Endodermal cell (in vitro differentiated cells): ENCODE results near the gene AHRR. TPM values are rescaled to one million over a fixed set of nuclear protein-coding genes. Genes with fewer than 3 reads are reported as not detected.

Experiments
- DNase-seq: peaks from one replicate; pipeline ENCODE4 v3.0.0-alpha.2; 2017
- H3K27ac ChIP-seq: 2 replicates; pipeline ENCODE4 v1.5.1; 2013; ENCODE audit warnings: mild to moderate bottlenecking, low read depth, low read length, moderate library complexity
- H3K27me3 ChIP-seq: 2 replicates; pipeline ENCODE4 v1.6.1; 2013; ENCODE audit warnings: mild to moderate bottlenecking, low read length, moderate library complexity; ENCODE audit not compliant: insufficient read depth, control insufficient read depth, poor library complexity, severe bottlenecking
- H3K36me3 ChIP-seq: 2 replicates; pipeline ENCODE4 v1.7.0; 2013; ENCODE audit warnings: mild to moderate bottlenecking, low read length, moderate library complexity; ENCODE audit not compliant: control insufficient read depth, insufficient read depth
- H3K4me1 ChIP-seq: one replicate; pipeline ENCODE4 v1.7.0; 2013; ENCODE audit warnings: low read length; ENCODE audit not compliant: control insufficient read depth, insufficient read depth
- H3K4me3 ChIP-seq: 2 replicates; pipeline ENCODE4 v1.5.1; 2013; ENCODE audit warnings: mild to moderate bottlenecking, low read length, moderate library complexity
- H3K9ac ChIP-seq: 2 replicates; pipeline ENCODE4 v1.6.1; 2013; ENCODE audit warnings: mild to moderate bottlenecking, low read length, moderate library complexity; ENCODE audit not compliant: poor library complexity, severe bottlenecking; ENCODE audit errors: extremely low read depth
- H3K9me3 ChIP-seq: 2 replicates; pipeline ENCODE4 v1.6.1; 2013; ENCODE audit warnings: mild to moderate bottlenecking, low read length, moderate library complexity; ENCODE audit not compliant: control insufficient read depth
- H3K27ac Mint-ChIP-seq: 2 replicates; pipeline ENCODE4 v1.8.0; 2020; ENCODE audit warnings: mixed read lengths
- H3K27me3 Mint-ChIP-seq: 2 replicates; pipeline ENCODE4 v1.8.0; 2021; ENCODE audit warnings: mild to moderate bottlenecking, mixed read lengths; ENCODE audit not compliant: insufficient read depth
- H3K36me3 Mint-ChIP-seq: 2 replicates; pipeline ENCODE4 v1.8.0; 2020; ENCODE audit warnings: low read depth, mixed read lengths
- H3K4me1 Mint-ChIP-seq: 2 replicates; pipeline ENCODE4 v1.8.0; 2020; ENCODE audit warnings: mixed read lengths
- H3K4me3 Mint-ChIP-seq: 2 replicates; pipeline ENCODE4 v1.8.0; 2020; ENCODE audit warnings: mild to moderate bottlenecking, moderate library complexity, mixed read lengths
- H3K9me3 Mint-ChIP-seq: 2 replicates; pipeline ENCODE4 v1.8.0; 2020; ENCODE audit warnings: mild to moderate bottlenecking, mixed read lengths
- WGBS, 2 experiments: methylation state at CpG; one replicate each; pipeline versions ENCODE4 v1.1.5 to v1.1.7; 2013; ENCODE audit warnings: missing lambda C conversion rate in 2 of 2, mixed read lengths in 1 of 2; ENCODE audit not compliant: insufficient coverage in 1 of 2, insufficient read length in 1 of 2; 5-methylcytosine and 5-hydroxymethylcytosine counted together
- total RNA-seq, 2 donors: library from RNA; stranded (reverse); fragmentation: NEBNext Ultra II Directional in 1 of 2; extraction: Animal tissue kit (Norgen Biotek cat#: 25700) in 1 of 2; gene quantifications; 2 replicates in 1 of 2; 3 replicates in 1 of 2; pipeline ENCODE4 v1.2.1, GENCODE V29; 2021
- TF ChIP-seq, protein P1 (sequence below): fragments of 200-600 bp; sonication (generic); conservative IDR thresholded peaks from 2 replicates; pipeline ENCODE4 v1.5.0; 2021; ENCODE audit warnings: antibody characterized with exemption, mild to moderate bottlenecking

Gene AHRR
- total RNA-seq, 2 donors from 2014 or later = 1.4 to 2.0 TPM

GRCh38 chr5:434443-435146 is 113.1 kb downstream of the AHRR start:
- Mint-ChIP-seq H3K27me3 (peaks cover 6% of the 10 kb centered on the region), H3K4me1 (peaks cover 2% of the 10 kb centered on the region)
- peak; percentile 27 for DNase-seq

GRCh38 chr5:435156-435790 is 113.8 kb downstream of the AHRR start:
- peaks cover 6% of the 10 kb centered on the region for H3K27me3 Mint-ChIP-seq

More at GRCh38 chr5:434443-435146, 113.1 kb downstream of the AHRR start:
- Histone ChIP-seq H3K27ac (no peak overlapping the region), H3K27me3 (no peaks in the 10 kb centered on the region), H3K9ac (no peak overlapping the region), H3K4me3 (no peak overlapping the region), H3K9me3 (no peaks in the 10 kb centered on the region), H3K36me3 (no peaks in the 10 kb centered on the region), H3K4me1 (no peaks in the 10 kb centered on the region)
- WGBS, 2 experiments = 90% methylated on average over 20 to 26 of the region's 26 CpGs
- no peak overlapping the region for H3K27ac Mint-ChIP-seq
- no peaks in the 10 kb centered on the region for H3K9me3 Mint-ChIP-seq
- H3K36me3 Mint-ChIP-seq = no peaks in the 10 kb centered on the region
- H3K4me3 Mint-ChIP-seq = no peak overlapping the region
- TF ChIP-seq, protein P1, sequence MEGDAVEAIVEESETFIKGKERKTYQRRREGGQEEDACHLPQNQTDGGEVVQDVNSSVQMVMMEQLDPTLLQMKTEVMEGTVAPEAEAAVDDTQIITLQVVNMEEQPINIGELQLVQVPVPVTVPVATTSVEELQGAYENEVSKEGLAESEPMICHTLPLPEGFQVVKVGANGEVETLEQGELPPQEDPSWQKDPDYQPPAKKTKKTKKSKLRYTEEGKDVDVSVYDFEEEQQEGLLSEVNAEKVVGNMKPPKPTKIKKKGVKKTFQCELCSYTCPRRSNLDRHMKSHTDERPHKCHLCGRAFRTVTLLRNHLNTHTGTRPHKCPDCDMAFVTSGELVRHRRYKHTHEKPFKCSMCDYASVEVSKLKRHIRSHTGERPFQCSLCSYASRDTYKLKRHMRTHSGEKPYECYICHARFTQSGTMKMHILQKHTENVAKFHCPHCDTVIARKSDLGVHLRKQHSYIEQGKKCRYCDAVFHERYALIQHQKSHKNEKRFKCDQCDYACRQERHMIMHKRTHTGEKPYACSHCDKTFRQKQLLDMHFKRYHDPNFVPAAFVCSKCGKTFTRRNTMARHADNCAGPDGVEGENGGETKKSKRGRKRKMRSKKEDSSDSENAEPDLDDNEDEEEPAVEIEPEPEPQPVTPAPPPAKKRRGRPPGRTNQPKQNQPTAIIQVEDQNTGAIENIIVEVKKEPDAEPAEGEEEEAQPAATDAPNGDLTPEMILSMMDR = no peak

GRCh38 chr5:435961-436640 is 114.6 kb downstream of the AHRR start:
- H3K9me3 Mint-ChIP-seq = no peaks in the 10 kb centered on the region
- WGBS, 2 experiments = 85 to 88% methylated on average over 9 to 18 of the region's 18 CpGs
- TF ChIP-seq, protein P1 = peak; percentile 66
- H3K27ac Mint-ChIP-seq = no peak overlapping the region
- Histone ChIP-seq H3K9me3 (no peaks in the 10 kb centered on the region), H3K36me3 (no peaks in the 10 kb centered on the region), H3K4me3 (no peak overlapping the region), H3K9ac (no peak overlapping the region), H3K27ac (no peak overlapping the region), H3K4me1 (no peaks in the 10 kb centered on the region), H3K27me3 (no peaks in the 10 kb centered on the region)
- H3K27me3 Mint-ChIP-seq = peaks cover 7% of the 10 kb centered on the region
- peak; percentile 72 for DNase-seq
- no peak overlapping the region for H3K4me3 Mint-ChIP-seq
- H3K4me1 Mint-ChIP-seq = peaks cover 2% of the 10 kb centered on the region
- no peaks in the 10 kb centered on the region for H3K36me3 Mint-ChIP-seq

More at GRCh38 chr5:435156-435790, 113.8 kb downstream of the AHRR start:
- Mint-ChIP-seq H3K36me3 (no peaks in the 10 kb centered on the region), H3K4me1 (peaks cover 2% of the 10 kb centered on the region), H3K27ac (no peak overlapping the region), H3K9me3 (no peaks in the 10 kb centered on the region), H3K4me3 (no peak overlapping the region)
- Histone ChIP-seq H3K27ac (no peak overlapping the region), H3K4me3 (no peak overlapping the region), H3K9me3 (no peaks in the 10 kb centered on the region), H3K9ac (no peak overlapping the region), H3K36me3 (no peaks in the 10 kb centered on the region), H3K27me3 (no peaks in the 10 kb centered on the region), H3K4me1 (no peaks in the 10 kb centered on the region)
- WGBS, 2 experiments = 90 to 91% methylated on average over 23 to 27 of the region's 27 CpGs
- peak; percentile 14 for DNase-seq
- TF ChIP-seq, protein P1 = no peak
